Calu3 (cell line): Measurements from ENCODE around the gene PRPF39. TPM values are rescaled to one million over a fixed set of nuclear protein-coding genes. Genes with fewer than 3 reads are reported as not detected.

Experiments used
- BruUV-seq: library from RNA; stranded (reverse); fragments of 400-500 nt; replicated peaks from 2 replicates; lab custom pipeline; 2021; lab: Mats Ljungman, UMichigan
- CTCF ChIA-PET: fragments of 300-600 bp; sonication (Branson Sonifier 250); formaldehyde crosslinking; loops from one replicate; lab custom pipeline; 2022; ENCODE audit warnings: antibody characterized with exemption; lab: Charles Lee
- DNase-seq: peaks from one replicate; pipeline ENCODE4 v3.0.0; 2022
- H3K27ac Mint-ChIP-seq: one replicate; pipeline ENCODE4 v1.8.0; 2022; ENCODE audit warnings: mixed read lengths; ENCODE audit not compliant: unreplicated experiment
- H3K27me3 Mint-ChIP-seq: one replicate; pipeline ENCODE4 v1.8.0; 2022; ENCODE audit warnings: mixed read lengths; ENCODE audit not compliant: unreplicated experiment
- H3K36me3 Mint-ChIP-seq: one replicate; pipeline ENCODE4 v1.8.0; 2022; ENCODE audit warnings: mild to moderate bottlenecking, moderate library complexity, mixed read lengths; ENCODE audit not compliant: insufficient read depth, unreplicated experiment
- H3K4me1 Mint-ChIP-seq: one replicate; pipeline ENCODE4 v1.8.0; 2022; ENCODE audit warnings: mild to moderate bottlenecking, low read depth, mixed read lengths; ENCODE audit not compliant: unreplicated experiment
- H3K4me3 Mint-ChIP-seq: one replicate; pipeline ENCODE4 v1.8.0; 2022; ENCODE audit warnings: mild to moderate bottlenecking, low read depth, moderate library complexity, mixed read lengths; ENCODE audit not compliant: unreplicated experiment
- H3K9me3 Mint-ChIP-seq: one replicate; pipeline ENCODE4 v1.8.0; 2022; ENCODE audit warnings: low read depth, mixed read lengths; ENCODE audit not compliant: unreplicated experiment
- intact Hi-C: fragments of 100-400 bp; cut with micrococcal nuclease; formaldehyde crosslinking; loops from one replicate; pipeline ENCODE4 v1.10.0; 2022; ENCODE audit not compliant: unreplicated experiment
- total RNA-seq: library from RNA; stranded (reverse); gene quantifications from 2 replicates; pipeline ENCODE4 v1.2.3, GENCODE V29; 2022
- TF ChIP-seq, protein P1 (sequence below): fragments of 200-600 bp; IDR thresholded peaks from one replicate; pipeline ENCODE4 v1.8.0; 2022; ENCODE audit warnings: antibody characterized with exemption; ENCODE audit not compliant: unreplicated experiment

Gene PRPF39
- total RNA-seq, 1 experiment from 2014 or later: 34.2 TPM

DNA sequence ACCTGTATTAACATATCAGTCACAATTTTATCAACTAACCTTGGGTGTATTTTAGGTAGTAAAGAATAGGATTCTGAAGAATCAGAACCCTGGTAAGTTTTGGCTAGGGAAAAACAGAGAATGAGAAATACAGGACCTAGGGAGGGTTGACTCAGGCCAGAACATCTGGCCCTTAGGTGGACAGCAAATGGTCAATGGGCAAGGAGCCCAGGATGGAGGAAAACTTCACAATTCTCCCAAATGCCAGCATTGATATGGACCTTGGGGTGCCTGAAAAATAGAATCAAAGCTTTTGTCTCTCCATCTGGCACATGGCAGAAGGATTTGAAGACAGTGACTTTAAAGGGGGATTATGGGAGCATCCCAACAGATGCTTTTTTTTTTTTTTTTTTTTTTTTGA is 32.7 kb upstream of the PRPF39 start:
- CTCF ChIA-PET: no interaction called here
- DNase-seq: no peak
- no peak overlapping the region for H3K27ac Mint-ChIP-seq
- H3K4me1 Mint-ChIP-seq: no peaks in the 10 kb centered on the region
- no peaks in the 10 kb centered on the region for H3K9me3 Mint-ChIP-seq
- H3K36me3 Mint-ChIP-seq: peaks cover 5% of the 10 kb centered on the region
- no peak overlapping the region for H3K4me3 Mint-ChIP-seq
- no TSS peak for BruUV-seq
- TF ChIP-seq, protein P1, sequence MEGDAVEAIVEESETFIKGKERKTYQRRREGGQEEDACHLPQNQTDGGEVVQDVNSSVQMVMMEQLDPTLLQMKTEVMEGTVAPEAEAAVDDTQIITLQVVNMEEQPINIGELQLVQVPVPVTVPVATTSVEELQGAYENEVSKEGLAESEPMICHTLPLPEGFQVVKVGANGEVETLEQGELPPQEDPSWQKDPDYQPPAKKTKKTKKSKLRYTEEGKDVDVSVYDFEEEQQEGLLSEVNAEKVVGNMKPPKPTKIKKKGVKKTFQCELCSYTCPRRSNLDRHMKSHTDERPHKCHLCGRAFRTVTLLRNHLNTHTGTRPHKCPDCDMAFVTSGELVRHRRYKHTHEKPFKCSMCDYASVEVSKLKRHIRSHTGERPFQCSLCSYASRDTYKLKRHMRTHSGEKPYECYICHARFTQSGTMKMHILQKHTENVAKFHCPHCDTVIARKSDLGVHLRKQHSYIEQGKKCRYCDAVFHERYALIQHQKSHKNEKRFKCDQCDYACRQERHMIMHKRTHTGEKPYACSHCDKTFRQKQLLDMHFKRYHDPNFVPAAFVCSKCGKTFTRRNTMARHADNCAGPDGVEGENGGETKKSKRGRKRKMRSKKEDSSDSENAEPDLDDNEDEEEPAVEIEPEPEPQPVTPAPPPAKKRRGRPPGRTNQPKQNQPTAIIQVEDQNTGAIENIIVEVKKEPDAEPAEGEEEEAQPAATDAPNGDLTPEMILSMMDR: no peak
- intact Hi-C loops: no loop called here
- no peaks in the 10 kb centered on the region for H3K27me3 Mint-ChIP-seq

DNA sequence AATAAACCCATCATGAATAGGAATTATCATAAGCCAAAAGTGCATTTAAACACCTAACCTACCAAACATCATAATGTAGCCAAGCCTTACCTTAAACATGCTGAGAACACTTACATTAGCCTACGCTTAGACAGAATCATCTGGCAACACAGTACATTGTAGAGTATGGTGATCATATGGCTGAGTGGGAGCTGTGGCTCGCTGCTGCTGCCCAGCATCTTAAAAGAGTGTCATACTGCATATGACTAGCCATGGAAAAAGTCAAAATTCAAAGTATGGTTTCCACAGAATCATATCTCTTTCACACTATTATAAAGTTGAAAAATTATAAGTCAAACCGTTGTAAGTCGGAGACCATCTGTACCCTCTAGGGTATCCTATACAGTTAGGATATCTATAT is 32.0 kb upstream of the PRPF39 start:
- no TSS peak for BruUV-seq
- TF ChIP-seq, protein P1: no peak
- CTCF ChIA-PET: no interaction called here
- Mint-ChIP-seq H3K36me3 (peaks cover 5% of the 10 kb centered on the region), H3K4me3 (no peak overlapping the region), H3K4me1 (no peaks in the 10 kb centered on the region), H3K27ac (no peak overlapping the region), H3K9me3 (no peaks in the 10 kb centered on the region), H3K27me3 (no peaks in the 10 kb centered on the region)
- intact Hi-C loops: no loop called here
- no peak for DNase-seq

DNA sequence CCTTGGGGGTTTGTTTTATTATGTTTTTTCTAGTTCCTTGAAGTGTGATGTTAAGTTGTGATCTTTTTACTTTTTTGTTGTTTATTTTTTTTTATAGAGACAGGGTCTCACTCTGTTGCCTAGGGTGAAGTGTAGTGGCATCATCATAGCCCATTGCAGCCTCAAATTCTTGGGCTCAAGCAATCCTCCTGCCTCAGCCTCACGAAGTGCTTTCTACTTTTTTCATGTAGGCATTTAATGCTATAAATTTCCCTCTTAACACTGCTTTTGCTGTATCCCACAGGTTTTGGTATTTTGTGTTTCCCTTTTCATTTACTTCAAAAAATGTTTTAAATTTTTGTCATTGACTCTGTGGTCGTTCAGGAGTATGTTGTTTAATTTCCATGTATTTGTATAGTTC is 26.6 kb upstream of the PRPF39 start:
- BruUV-seq: no TSS peak
- DNase-seq: no peak
- CTCF ChIA-PET: no interaction called here
- Mint-ChIP-seq H3K27me3 (no peaks in the 10 kb centered on the region), H3K9me3 (no peaks in the 10 kb centered on the region), H3K4me1 (no peaks in the 10 kb centered on the region), H3K36me3 (no peaks in the 10 kb centered on the region), H3K4me3 (no peak overlapping the region), H3K27ac (no peak overlapping the region)
- intact Hi-C loops: no loop called here
- TF ChIP-seq, protein P1: no peak

DNA sequence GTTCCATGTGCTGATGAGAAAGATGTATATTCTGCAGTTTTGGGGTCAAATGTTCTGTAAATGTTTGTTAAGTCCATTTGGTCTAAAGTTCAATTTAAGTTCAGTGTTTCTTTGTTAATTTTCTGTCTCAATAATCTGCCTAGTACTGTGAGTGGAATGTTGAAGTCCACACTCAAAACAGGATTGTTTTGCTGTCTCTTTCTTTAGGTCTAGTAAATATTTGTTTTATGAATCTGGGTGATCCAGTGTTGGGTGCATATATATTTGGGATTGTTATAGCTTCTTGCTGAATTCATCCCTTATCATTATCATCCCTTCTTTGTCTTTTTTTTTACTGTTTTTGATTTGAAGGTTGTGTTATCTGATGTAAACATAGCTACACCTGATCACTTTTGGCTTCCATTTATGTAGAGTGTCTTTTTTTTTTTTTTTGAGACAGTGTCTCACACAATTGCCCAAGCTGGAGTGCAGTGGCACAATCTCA is 26.0 kb upstream of the PRPF39 start:
- no TSS peak for BruUV-seq
- Mint-ChIP-seq H3K27me3 (no peaks in the 10 kb centered on the region), H3K4me3 (no peak overlapping the region), H3K36me3 (no peaks in the 10 kb centered on the region), H3K4me1 (no peaks in the 10 kb centered on the region), H3K9me3 (no peaks in the 10 kb centered on the region), H3K27ac (no peak overlapping the region)
- DNase-seq: no peak
- CTCF ChIA-PET: no interaction called here
- intact Hi-C loops: no loop called here
- TF ChIP-seq, protein P1: no peak
